Tongue (tissue), 1 donor: ENCODE data around the gene ZNG1B. TPM values are rescaled to one million over a fixed set of nuclear protein-coding genes. Genes with fewer than 3 reads are reported as not detected.

Experiments
- total RNA-seq: library from RNA; depleted of rRNA; stranded (reverse); fragments of >200 nt; gene quantifications from one replicate; pipeline ENCODE4 v1.2.3, GENCODE V29; 2014

ZNG1B gene
- total RNA-seq, 1 donor from 2014 or later, result 50.9 TPM

Other genes with a start within 250 kb of the ZNG1B start
- gene PAX8, start 158.8 kb upstream of the ZNG1B start, total RNA-seq, result not detected
- gene FOXD4L1, start 61.0 kb downstream of the ZNG1B start, total RNA-seq, result not detected
- gene RABL2A, start 189.6 kb downstream of the ZNG1B start, total RNA-seq, result 11.2 TPM